Measurements from ENCODE around the gene UGP2. TPM values are rescaled to one million over a fixed set of nuclear protein-coding genes. Genes with fewer than 3 reads are reported as not detected.

UGP2 gene
- total and polyA plus RNA-seq, 10 of the 15 experiments (the other 5 are each of a cell fraction or from before 2014, with no cell fraction given) = 40.8 to 98.3 (median 76.1) TPM

DNA sequence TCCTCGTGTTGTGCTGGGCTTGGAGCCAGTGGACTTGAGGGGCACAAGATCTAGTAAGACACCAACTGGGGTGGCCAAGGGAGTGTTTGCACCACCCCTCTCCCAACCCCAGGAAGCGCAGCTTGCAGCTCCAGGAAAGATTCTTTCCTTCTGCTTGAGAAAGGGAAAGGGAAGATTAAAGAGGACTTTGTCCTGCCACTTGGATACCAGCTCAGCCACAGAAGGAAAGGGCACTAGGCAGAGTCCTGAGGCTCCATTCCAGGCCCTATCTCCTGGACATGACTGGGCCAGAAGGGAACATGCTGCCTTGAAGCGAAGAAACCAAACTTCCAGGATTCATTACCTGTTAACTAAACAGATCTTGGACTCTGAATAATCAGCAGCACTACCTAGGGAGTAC lies 44.9 kb upstream of the UGP2 start:
- in situ Hi-C loops (cut with MboI) = no loop called here
- no peaks in the 10 kb centered on the region for H3K9me3 ChIP-seq (replicated peaks; ENCODE audit: control insufficient read depth, insufficient read depth, low read length)
- H3K27ac ChIP-seq (ENCODE audit: control insufficient read depth, insufficient read depth) = no peak overlapping the region
- H2AFZ ChIP-seq (ENCODE audit: control insufficient read depth, low read depth, low read length) = no peak overlapping the region
- FAIRE-seq (no peak), ATAC-seq (no peak), DNase-seq (ENCODE audit: low read depth, low spot score) (no peak)
- intact Hi-C loops (cut with micrococcal nuclease; ENCODE audit: unreplicated experiment) = no loop called here
- no TSS peak for BruUV-seq (replicated peaks)
- no peaks in the 10 kb centered on the region for H4K20me1 ChIP-seq (ENCODE audit: control insufficient read depth, insufficient read depth)
- 15% methylated on average over 3 of the region's 3 CpGs for WGBS (ENCODE audit: insufficient coverage, insufficient replicate concordance, low lambda C conversion rate, missing lambda C conversion rate)
- H3K27me3 ChIP-seq (replicated peaks in 1 of 2; ENCODE audit: control insufficient read depth in 2 of 2, insufficient read depth in 2 of 2, low read length in 1 of 2) = no peaks in the 10 kb centered on the region
- H3K9ac ChIP-seq (ENCODE audit: control insufficient read depth, insufficient read depth, low read length) = no peak overlapping the region
- POLR2A ChIA-PET = no interaction called here
- SMC1A ChIA-PET (ENCODE audit: uncharacterized antibody, unreplicated experiment) = no interaction called here
- H3K4me2 ChIP-seq (ENCODE audit: control insufficient read depth, insufficient read depth) = no peak overlapping the region
- no peaks in the 10 kb centered on the region for H3K4me1 ChIP-seq (ENCODE audit: control insufficient read depth, insufficient read depth, low read length)
- H3K79me2 ChIP-seq (ENCODE audit: control insufficient read depth, insufficient read depth, low read length) = no peaks in the 10 kb centered on the region
- RAD21 ChIA-PET (ENCODE audit: unreplicated experiment) = no interaction called here
- TF ChIP-seq, protein P1, sequence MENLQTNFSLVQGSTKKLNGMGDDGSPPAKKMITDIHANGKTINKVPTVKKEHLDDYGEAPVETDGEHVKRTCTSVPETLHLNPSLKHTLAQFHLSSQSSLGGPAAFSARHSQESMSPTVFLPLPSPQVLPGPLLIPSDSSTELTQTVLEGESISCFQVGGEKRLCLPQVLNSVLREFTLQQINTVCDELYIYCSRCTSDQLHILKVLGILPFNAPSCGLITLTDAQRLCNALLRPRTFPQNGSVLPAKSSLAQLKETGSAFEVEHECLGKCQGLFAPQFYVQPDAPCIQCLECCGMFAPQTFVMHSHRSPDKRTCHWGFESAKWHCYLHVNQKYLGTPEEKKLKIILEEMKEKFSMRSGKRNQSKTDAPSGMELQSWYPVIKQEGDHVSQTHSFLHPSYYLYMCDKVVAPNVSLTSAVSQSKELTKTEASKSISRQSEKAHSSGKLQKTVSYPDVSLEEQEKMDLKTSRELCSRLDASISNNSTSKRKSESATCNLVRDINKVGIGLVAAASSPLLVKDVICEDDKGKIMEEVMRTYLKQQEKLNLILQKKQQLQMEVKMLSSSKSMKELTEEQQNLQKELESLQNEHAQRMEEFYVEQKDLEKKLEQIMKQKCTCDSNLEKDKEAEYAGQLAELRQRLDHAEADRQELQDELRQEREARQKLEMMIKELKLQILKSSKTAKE (IDR thresholded peaks at IDR 0.05; ENCODE audit: low read depth, poor library complexity, severe bottlenecking) = no peak
- TF ChIP-seq RAD21 (IDR thresholded peaks at IDR 0.05; ENCODE audit: insufficient read depth, low read depth, low read length) (no peak), KDM1A (IDR thresholded peaks at IDR 0.05; ENCODE audit: borderline replicate concordance) (no peak), ZNF24 (IDR thresholded peaks at IDR 0.05) (no peak), ZNF207 (IDR thresholded peaks at IDR 0.05; ENCODE audit: borderline replicate concordance) (no peak), SPI1 (IDR thresholded peaks at IDR 0.05; ENCODE audit: borderline replicate concordance, insufficient read depth, low read depth, low read length) (no peak), LARP7 (IDR thresholded peaks at IDR 0.05) (no peak)
- TF ChIP-seq, protein P2, sequence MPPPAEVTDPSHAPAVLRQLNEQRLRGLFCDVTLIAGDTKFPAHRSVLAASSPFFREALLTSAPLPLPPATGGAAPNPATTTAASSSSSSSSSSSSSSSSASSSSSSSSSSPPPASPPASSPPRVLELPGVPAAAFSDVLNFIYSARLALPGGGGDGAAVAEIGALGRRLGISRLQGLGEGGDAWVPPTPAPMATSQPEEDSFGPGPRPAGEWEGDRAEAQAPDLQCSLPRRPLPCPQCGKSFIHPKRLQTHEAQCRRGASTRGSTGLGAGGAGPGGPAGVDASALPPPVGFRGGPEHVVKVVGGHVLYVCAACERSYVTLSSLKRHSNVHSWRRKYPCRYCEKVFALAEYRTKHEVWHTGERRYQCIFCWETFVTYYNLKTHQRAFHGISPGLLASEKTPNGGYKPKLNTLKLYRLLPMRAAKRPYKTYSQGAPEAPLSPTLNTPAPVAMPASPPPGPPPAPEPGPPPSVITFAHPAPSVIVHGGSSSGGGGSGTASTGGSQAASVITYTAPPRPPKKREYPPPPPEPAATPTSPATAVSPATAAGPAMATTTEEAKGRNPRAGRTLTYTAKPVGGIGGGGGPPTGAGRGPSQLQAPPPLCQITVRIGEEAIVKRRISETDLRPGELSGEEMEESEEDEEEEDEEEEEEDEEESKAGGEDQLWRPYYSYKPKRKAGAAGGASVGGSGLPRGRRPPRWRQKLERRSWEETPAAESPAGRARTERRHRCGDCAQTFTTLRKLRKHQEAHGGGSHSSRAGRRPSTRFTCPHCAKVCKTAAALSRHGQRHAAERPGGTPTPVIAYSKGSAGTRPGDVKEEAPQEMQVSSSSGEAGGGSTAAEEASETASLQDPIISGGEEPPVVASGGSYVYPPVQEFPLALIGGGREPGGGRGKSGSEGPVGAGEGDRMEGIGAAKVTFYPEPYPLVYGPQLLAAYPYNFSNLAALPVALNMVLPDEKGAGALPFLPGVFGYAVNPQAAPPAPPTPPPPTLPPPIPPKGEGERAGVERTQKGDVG (CRISPR knock-in tag; IDR thresholded peaks at IDR 0.05) = no peak
- TF ChIP-seq, protein P3, sequence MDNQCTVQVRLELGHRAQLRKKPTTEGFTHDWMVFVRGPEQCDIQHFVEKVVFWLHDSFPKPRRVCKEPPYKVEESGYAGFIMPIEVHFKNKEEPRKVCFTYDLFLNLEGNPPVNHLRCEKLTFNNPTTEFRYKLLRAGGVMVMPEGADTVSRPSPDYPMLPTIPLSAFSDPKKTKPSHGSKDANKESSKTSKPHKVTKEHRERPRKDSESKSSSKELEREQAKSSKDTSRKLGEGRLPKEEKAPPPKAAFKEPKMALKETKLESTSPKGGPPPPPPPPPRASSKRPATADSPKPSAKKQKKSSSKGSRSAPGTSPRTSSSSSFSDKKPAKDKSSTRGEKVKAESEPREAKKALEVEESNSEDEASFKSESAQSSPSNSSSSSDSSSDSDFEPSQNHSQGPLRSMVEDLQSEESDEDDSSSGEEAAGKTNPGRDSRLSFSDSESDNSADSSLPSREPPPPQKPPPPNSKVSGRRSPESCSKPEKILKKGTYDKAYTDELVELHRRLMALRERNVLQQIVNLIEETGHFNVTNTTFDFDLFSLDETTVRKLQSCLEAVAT (IDR thresholded peaks at IDR 0.05) = no peak
- CTCF ChIA-PET = no interaction called here
- no peak overlapping the region for H3K4me3 ChIP-seq
- H3K36me3 ChIP-seq (ENCODE audit: control insufficient read depth in 2 of 2, insufficient read depth in 2 of 2, low read length in 1 of 2) = no peaks in the 10 kb centered on the region
